HG02588 (cell line): ENCODE data around the gene GLIS1.

Source experiments
- ATAC-seq: cut with Tn5 transposase; IDR thresholded peaks from one replicate; pipeline ENCODE4 v1.9.1; 2021; ENCODE audit warnings: mild to moderate bottlenecking, moderate library complexity; ENCODE audit not compliant: unreplicated experiment

GLIS1 gene

GRCh38 chr1:53541263-53541625, 197.7 kb downstream of the GLIS1 start:
- no peak for ATAC-seq

- ATAC-seq, result no peak
Observed at GRCh38 chr1:53540604-53541262, 198.2 kb downstream of the GLIS1 start.

- no peak for ATAC-seq
Observed at GRCh38 chr1:53539711-53540603, 199.0 kb downstream of the GLIS1 start.

- no peak for ATAC-seq
Observed at GRCh38 chr1:53539226-53539625, 199.7 kb downstream of the GLIS1 start.

GRCh38 chr1:53536606-53537005, 202.4 kb downstream of the GLIS1 start:
- no peak for ATAC-seq

- no peak for ATAC-seq
Observed at GRCh38 chr1:53535846-53536245, 203.1 kb downstream of the GLIS1 start.

- no peak for ATAC-seq
Observed at GRCh38 chr1:53535226-53535625, 203.7 kb downstream of the GLIS1 start.

- no peak for ATAC-seq
Observed at GRCh38 chr1:53532912-53533311, 206.1 kb downstream of the GLIS1 start.

- no peak for ATAC-seq
Observed at GRCh38 chr1:53532377-53532776, 206.6 kb downstream of the GLIS1 start.

- no peak for ATAC-seq
Observed at GRCh38 chr1:53530550-53530949, 208.4 kb downstream of the GLIS1 start.

GRCh38 chr1:53529555-53529954, 209.4 kb downstream of the GLIS1 start:
- ATAC-seq, result no peak

GRCh38 chr1:53527368-53527767, 211.6 kb downstream of the GLIS1 start:
- ATAC-seq, result no peak

GRCh38 chr1:53526451-53527101, 212.4 kb downstream of the GLIS1 start:
- no peak for ATAC-seq

GRCh38 chr1:53525595-53525994, 213.4 kb downstream of the GLIS1 start:
- ATAC-seq, result no peak

GRCh38 chr1:53524428-53525375, 214.3 kb downstream of the GLIS1 start:
- no peak for ATAC-seq

- ATAC-seq, result no peak
Observed at GRCh38 chr1:53521924-53522552, 216.9 kb downstream of the GLIS1 start.

- no peak for ATAC-seq
Observed at GRCh38 chr1:53520481-53520880, 218.5 kb downstream of the GLIS1 start.

- ATAC-seq, result no peak
Observed at GRCh38 chr1:53519421-53519820, 219.5 kb downstream of the GLIS1 start.

GRCh38 chr1:53518775-53519174, 220.2 kb downstream of the GLIS1 start:
- ATAC-seq, result no peak

- ATAC-seq, result no peak
Observed at GRCh38 chr1:53517821-53518352, 221.1 kb downstream of the GLIS1 start.
